GM20000 (cell line): ENCODE data around the gene SPN.
"Not testable (repeated sequence)": the region's sequence is repeated elsewhere in the genome, so short reads cannot be mapped to it uniquely, and the experiment has no call there.

Experiments
- DNase-seq: peaks from one replicate; pipeline ENCODE4 v3.0.0; 2012; ENCODE audit warnings: low spot score
- TF ChIP-seq, protein P1 (sequence below): IDR thresholded peaks from 2 replicates; pipeline ENCODE4 v1.5.1; 2012; ENCODE audit warnings: mild to moderate bottlenecking, control low read depth; ENCODE audit errors: extremely low read depth, missing control alignments

The SPN gene, protein sequence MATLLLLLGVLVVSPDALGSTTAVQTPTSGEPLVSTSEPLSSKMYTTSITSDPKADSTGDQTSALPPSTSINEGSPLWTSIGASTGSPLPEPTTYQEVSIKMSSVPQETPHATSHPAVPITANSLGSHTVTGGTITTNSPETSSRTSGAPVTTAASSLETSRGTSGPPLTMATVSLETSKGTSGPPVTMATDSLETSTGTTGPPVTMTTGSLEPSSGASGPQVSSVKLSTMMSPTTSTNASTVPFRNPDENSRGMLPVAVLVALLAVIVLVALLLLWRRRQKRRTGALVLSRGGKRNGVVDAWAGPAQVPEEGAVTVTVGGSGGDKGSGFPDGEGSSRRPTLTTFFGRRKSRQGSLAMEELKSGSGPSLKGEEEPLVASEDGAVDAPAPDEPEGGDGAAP

DNA sequence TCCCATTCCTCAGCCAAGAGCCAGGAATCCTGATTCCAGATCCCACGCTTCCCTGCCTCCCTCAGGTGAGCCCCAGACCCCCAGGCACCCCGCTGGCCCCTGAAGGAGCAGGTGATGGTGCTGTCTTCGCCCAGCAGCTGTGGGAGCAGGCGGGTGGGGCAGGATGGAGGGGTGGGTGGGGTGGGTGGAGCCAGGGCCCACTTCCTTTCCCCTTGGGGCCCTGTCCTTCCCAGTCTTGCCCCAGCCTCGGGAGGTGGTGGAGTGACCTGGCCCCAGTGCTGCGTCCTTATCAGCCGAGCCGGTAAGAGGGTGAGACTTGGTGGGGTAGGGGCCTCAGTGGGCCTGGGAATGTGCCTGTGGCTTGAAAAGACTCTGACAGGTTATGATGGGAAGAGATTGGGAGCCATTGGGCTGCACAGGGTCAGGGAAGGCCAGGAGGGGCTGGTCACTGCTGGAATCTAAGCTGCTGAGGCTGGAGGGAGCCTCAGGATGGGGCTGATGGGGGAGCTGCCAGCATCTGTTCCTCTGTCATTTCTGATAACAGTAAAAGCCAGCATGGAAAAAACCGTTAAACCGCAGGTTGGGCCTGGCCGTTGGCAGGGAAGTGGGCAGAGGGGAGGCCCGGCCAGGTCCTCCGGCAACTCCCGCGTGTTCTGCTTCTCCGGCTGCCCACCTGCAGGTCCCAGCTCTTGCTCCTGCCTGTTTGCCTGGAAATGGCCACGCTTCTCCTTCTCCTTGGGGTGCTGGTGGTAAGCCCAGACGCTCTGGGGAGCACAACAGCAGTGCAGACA, at the start of gene SPN:
Gene SPN, plus strand, starts transcription at position 232 of the 791 bp plus-strand sequence. Its CDS starts 482 bp downstream, at position 714.
- TF ChIP-seq, protein P1, sequence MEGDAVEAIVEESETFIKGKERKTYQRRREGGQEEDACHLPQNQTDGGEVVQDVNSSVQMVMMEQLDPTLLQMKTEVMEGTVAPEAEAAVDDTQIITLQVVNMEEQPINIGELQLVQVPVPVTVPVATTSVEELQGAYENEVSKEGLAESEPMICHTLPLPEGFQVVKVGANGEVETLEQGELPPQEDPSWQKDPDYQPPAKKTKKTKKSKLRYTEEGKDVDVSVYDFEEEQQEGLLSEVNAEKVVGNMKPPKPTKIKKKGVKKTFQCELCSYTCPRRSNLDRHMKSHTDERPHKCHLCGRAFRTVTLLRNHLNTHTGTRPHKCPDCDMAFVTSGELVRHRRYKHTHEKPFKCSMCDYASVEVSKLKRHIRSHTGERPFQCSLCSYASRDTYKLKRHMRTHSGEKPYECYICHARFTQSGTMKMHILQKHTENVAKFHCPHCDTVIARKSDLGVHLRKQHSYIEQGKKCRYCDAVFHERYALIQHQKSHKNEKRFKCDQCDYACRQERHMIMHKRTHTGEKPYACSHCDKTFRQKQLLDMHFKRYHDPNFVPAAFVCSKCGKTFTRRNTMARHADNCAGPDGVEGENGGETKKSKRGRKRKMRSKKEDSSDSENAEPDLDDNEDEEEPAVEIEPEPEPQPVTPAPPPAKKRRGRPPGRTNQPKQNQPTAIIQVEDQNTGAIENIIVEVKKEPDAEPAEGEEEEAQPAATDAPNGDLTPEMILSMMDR = no peak
- DNase-seq = peak; percentile 82

DNA sequence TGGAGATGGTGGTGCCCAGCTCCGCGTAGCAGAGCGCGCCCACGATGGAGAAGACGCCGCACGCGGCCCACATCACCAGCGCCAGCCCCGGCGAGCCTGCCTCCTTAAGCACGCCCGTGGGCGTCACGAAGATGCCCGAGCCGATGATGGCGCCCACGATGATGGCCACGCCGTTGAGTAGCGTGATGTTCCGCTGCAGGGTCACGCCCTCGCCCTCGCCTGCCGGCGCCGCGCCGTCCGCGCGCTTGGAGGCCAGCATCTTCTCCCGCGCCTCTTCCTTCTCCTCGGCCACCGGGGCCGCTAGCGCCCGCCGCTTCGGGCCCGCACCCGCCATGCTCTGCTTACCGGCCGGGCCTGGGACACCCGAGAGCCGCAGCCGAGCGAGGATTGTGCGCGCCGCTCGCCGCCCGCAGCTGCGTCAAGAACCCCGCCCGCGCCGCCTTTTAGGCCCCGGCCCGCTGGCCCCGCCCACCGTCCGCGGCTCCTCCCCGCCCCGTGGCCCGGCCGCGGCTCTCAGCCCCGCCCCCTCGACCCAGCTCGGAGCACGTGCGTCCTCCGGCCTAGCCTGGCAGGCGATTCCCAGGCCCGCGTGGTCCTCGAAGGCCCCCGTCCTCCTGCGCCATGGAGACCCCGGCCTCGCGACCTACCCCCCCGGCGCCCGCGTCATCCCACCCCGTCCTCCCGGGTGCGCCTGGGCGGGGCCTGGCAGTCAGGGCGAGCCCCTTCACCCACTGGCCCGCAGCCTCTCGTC, 49.6 kb upstream of the SPN start:
- DNase-seq = peak; percentile 90

DNA sequence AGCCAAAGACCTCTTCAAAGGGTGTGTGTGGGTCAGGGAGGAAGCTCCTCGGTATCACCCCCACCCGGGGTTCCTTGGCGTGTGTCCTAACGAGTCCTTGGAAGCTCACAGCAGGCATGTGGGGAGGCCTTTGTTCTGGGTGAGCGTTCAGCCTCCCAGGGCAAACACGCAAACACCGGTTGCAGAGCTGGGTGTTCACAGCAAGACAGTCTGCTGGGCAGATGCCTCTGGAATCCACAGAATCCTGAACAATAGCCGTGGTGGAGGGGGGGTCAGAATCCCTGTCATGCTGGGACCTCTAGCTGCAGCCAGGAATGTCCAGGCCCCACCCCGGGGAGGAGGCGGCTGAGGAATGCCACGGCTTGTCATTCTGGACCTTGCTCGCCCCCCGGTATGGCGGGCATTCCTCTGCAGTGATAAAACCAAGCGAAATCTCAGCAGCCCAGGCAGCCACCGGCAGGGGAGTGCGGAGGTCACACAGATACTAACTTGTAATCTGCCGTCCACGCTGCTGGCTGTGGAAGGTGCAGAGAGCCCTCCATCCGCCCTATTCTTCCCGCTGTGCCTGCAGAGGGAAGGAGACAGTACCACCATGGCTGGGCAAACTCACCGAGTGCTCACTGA, 48.2 kb upstream of the SPN start:
- DNase-seq = not testable (repeated sequence)

DNA sequence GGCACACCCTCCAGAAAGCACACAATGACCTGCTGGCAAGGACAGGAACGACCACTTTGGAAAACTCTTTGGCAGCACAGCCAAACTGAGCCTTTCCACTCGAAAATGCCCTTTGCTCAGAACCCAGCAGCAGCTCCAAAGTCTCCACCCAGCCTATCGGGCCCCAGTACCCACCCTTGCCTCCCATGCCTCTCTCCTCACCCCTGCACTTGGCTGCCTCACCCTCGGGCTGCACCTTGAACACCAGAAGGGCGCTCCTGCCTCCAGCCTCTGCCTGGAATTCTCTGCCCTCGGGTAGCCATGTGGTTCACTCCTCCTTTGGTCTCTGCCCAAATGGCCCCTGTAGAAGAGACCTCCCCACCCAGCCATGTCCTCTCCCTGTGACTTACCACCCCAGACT, 46.9 kb upstream of the SPN start:
- DNase-seq = not testable (repeated sequence)

DNA sequence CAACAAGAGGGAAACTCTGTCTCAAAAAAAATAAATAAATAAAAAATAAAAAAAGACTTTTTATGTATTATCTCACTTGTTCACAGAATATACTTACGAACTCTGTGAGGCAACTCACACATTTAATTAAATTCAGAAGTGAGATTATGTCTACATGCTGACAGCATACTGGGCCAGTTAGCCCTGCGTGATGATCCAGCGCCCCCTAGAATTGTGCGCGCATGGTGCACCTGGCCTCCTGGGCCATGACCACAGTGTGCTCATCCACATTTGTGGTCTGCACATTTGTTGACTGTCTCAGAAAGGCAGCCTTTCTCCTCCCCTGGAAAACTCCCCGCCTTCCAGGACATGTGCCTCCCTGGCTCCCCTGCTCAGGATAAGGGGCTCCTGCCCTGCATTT, 42.5 kb upstream of the SPN start:
- TF ChIP-seq, protein P1 = peak; percentile 30
- DNase-seq = not testable (repeated sequence)

DNA sequence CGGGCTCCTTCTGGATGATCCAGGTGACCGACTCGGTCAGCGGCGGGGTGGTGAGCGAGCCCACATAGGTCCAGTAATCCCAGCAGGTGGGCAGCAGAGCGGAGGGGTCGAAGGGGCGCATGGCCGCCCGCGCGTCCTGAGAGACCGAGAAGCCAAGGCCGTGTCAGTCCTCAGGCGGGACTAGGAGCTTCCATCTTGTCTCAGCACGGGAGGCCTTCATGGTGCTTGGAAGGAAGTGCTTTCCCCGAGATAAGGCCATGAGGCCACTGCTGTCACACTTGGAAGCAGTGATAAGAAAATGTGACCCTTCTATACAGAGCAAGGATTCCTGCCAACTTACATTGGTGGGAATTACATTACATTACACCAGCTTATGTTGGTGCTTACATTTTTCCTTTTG, 40.3 kb upstream of the SPN start:
- not testable (repeated sequence) for DNase-seq

DNA sequence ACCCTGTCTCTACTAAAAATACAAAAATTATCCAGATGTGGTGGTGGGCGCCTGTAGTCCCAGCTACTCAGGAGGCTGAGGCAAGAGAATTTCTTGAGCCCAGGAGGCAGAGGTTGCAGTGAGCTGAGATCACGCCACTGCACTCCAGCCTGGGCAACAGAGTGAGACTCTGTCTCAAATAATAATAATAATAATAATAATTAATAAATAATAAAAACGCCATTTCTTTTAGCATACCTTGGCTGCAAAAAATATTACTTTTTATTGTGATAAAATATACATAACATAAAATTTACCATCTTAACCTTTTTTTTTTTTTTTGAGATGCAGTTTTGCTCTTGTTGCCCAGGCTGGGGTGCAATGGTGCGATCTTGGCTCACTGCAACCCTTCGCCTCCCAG, 39.8 kb upstream of the SPN start:
- not testable (repeated sequence) for DNase-seq

DNA sequence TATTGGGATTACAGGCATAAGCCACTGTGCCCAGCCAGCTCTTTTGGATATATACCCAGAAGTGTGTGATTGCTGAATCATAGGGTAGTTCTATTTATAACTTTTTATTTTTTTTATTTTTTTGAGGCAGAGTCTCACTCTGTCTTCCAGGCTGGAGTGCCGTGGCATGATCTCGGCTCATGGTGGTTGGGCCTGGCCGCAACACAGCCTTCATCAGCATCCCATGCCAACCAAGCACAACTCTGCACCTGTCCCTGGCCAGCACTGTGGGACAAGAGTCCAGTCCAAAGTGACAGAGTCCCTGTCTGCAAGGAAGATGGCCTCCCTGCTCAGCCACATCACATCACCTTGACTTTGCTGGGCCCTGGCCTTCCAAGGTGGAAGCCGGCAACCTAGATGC, 37.9 kb upstream of the SPN start:
- DNase-seq = not testable (repeated sequence)

DNA sequence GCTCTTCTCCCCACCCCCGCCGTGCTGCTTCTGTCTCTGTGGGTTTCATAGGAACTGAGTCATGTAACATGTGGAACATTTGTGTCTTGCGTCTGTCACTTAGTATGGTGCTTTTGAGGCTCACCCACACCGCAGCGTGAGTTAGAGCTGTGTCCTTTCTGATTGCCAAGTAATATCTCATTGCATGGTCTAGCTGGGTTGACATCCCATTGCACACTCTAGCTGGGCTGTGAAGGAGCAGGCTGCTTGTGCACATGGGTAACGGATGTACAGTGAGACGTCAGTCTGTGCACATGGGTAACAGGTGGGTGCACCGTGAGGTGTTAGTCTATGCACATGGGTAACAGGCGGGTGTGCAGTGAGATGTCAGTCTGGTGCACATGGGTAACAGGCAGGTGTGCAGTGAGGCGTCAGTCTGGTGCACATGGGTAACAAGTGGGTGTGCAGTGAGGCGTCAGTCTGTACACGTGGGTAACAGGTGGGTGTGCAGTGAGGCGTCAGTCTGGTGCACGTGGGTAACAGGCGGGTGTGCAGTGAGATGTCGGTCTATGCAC, 36.2 kb upstream of the SPN start:
- DNase-seq = not testable (repeated sequence)

DNA sequence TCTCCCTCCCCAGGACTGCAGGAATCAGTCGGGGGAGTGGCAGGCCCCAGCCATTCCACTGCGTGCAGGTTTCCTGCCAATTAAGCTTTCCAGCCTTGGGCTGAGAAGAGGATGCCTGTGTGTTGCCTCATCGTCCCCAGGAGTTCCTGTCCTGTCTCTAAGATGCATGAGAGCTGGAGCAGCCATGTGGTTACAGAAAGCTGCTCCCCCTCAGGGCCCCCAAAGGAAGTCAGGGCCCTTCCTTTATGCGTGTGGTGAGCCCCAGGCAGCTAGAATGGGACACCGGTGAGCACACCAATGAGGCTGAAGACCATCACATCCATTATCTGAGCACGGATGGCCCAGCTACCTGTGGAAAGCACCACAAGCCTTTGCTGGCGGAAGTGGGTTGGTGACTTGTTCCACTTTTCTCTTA, 35.4 kb upstream of the SPN start:
- DNase-seq = not testable (repeated sequence)

DNA sequence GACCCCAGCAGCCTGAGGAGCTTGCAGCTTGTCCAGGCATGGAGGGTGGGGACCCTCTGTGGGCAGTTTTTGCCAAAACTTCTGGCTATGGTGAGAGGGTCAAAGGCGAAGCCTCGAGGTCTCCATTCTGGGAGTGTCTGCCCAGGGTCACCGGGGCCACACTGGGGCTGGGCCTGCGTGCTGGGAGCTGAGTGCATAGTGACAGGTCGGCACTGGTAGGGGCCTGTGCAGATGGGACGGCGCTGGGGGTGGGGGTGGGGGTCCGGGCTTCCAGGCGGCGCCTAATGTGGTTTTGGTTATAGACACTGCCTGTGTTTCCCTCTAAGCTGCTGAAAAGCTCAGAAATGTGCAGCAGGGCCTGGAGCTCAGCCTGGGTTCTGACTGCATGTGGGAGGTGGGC, 34.3 kb upstream of the SPN start:
- not testable (repeated sequence) for DNase-seq

DNA sequence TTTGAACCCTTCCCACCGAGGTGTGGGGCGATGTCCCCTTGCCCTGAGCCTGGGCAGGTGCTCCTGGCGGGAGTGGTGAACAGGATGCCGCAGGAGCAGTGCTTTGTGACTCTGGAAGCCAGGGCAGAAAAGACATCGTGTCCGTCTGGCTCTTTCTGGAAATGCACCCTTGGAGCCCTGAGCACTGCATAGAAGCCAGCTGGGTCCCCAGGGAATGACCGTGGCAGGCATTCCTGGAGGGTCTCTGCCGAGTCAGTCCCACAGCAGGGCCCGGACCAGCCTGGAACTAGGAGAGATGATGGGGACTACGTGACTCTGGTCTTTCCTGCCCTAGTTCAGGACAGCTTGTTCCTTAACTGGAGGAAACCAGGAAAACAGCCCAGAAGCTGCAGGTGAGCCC, 33.7 kb upstream of the SPN start:
- DNase-seq = not testable (repeated sequence)

DNA sequence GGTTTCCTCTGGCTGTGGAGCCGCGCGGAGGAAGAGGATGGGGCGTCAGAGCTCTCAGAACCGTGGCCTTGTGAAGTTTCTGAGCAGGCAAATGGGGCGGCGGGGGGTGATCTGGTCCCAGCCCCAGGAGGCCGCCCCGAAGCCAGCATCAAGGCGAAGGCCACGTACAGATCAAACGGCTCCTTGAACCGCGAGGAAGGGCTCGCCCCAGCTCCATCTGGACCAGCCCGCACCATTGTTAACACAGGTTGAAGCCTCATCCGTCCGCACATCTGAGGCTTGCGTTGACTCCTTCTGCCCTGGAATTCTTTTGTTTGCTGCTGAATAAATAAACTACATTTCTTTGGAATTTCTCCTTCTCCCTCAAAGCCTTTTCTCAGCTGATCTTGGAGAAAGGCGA, 31.4 kb upstream of the SPN start:
- not testable (repeated sequence) for DNase-seq

DNA sequence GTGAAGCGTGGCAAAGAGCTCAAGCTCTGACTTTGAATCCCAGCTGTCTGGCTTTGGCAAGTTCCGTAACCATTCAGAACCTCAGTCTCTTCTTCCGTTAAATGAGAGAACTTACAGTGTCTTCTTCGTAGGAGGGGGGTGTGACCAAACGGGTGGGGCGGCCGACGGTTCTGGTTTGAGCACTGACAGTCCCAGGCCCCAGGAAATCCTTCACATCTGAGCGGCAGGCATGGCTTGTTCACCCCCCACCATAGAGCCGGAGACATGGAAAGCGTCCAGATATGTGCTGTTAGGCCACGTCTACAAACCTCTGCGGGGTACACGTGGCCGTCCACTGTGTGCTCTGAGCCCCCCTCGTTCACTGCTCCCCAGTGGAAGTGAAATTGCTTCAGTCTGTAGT, 27.1 kb upstream of the SPN start:
- DNase-seq = not testable (repeated sequence)

DNA sequence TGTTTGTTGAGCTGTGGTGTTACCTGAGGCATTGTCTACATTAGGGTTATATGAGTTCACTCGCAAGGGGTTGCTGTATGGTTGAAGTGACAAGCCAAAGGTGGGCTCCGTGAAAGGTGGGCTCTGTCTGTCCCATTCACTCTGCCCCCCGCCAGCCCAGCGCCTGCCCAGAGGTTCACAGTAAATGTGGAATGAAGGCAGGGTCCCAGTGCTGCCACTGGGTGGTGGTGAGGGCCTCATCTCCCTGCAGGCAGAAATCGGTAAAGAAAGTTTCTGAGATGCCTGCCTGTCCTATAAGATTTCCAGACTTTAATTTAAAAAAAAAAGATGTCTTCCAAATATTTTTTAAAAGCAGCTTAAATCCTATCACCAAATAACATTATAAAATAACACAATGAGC, 26.7 kb upstream of the SPN start:
- DNase-seq = not testable (repeated sequence)

DNA sequence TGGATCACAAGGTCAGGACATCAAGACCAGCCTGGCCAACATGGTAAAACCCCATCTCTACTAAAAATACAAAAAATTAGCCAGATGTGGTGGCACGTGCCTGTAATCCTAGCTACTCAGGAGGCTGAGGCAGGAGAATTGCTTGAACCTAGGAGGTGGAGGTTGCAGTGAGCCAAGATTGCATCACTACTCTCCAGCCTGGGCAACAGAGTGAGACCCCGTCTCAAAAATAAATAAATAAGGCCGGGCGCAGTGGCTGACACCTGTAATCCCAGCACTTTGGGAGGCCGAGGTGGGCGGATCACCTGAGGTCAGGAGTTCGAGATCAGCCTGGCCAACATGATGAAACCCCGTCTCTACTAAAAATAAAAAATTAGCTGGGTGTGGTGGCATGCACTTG, 24.3 kb upstream of the SPN start:
- not testable (repeated sequence) for DNase-seq
